HG03354 (cell line): ENCODE measurements around the gene INAVA.
"Not testable (repeated sequence)": the region's sequence is repeated elsewhere in the genome, so short reads cannot be mapped to it uniquely, and the experiment has no call there.

Experiments
- ATAC-seq: cut with Tn5 transposase; IDR thresholded peaks from one replicate; pipeline ENCODE4 v1.9.1; 2021; ENCODE audit warnings: mild to moderate bottlenecking; ENCODE audit not compliant: unreplicated experiment, poor library complexity, severe bottlenecking

Gene INAVA

GRCh38 chr1:200951016-200951415 lies 56.3 kb downstream of the INAVA start:
- no peak for ATAC-seq

- no peak for ATAC-seq
Measured at GRCh38 chr1:200954434-200954833, 59.7 kb downstream of the INAVA start.

GRCh38 chr1:200958597-200958996 lies 63.9 kb downstream of the INAVA start:
- ATAC-seq: no peak

GRCh38 chr1:200959411-200959921 lies 64.8 kb downstream of the INAVA start:
- no peak for ATAC-seq

GRCh38 chr1:200960236-200960947 lies 65.7 kb downstream of the INAVA start:
- no peak for ATAC-seq

GRCh38 chr1:200960948-200961340 lies 66.2 kb downstream of the INAVA start:
- peak; percentile 59 for ATAC-seq

GRCh38 chr1:200962151-200962550 lies 67.5 kb downstream of the INAVA start:
- ATAC-seq: not testable (repeated sequence)

GRCh38 chr1:200962631-200963030 lies 67.9 kb downstream of the INAVA start:
- ATAC-seq: no peak

- no peak for ATAC-seq
Measured at GRCh38 chr1:200963076-200963475, 68.4 kb downstream of the INAVA start.

- not testable (repeated sequence) for ATAC-seq
Measured at GRCh38 chr1:200963888-200964287, 69.2 kb downstream of the INAVA start.
